ENCODE results near the gene ERC2.

The ERC2 gene

GRCh38 chr3:56125358-56126005, 342.8 kb downstream of the ERC2 start:
- DNase-seq (ENCODE audit: low read depth in 1 of 2, low spot score in 1 of 2) = no peak

- DNase-seq (ENCODE audit: low read depth in 1 of 2, low spot score in 1 of 2) = no peak
Measured at GRCh38 chr3:56124546-56124945, 343.7 kb downstream of the ERC2 start.

GRCh38 chr3:56123487-56123886, 344.8 kb downstream of the ERC2 start:
- DNase-seq (ENCODE audit: low read depth in 1 of 2, low spot score in 1 of 2) = no peak

GRCh38 chr3:56122911-56123310, 345.4 kb downstream of the ERC2 start:
- no peak for DNase-seq (ENCODE audit: low read depth in 1 of 2, low spot score in 1 of 2)

GRCh38 chr3:56121716-56122115, 346.6 kb downstream of the ERC2 start:
- DNase-seq (ENCODE audit: low read depth in 1 of 2, low spot score in 1 of 2) = no peak

GRCh38 chr3:56119575-56120349, 348.5 kb downstream of the ERC2 start:
- no peak for DNase-seq (ENCODE audit: low read depth in 1 of 2, low spot score in 1 of 2)

DNA sequence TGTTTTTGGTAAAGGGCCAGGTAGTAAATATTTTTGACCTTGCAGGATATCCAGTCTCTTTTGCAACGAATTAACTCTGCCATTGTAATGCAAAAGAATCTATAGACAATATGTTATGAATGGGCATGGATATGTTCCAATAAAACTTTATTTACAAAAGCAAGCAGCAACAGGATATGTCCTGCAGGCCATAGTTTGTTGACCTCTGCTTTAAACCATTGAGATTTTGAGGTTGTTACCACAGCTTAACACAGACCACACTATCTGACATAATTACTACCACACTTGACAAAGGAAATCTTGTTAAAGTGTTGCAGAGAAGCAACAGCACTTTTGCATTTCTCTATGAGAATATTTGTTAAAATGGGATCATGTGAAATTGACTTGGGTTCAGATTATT, 349.3 kb downstream of the ERC2 start:
- no peak for DNase-seq (ENCODE audit: low read depth in 1 of 2, low spot score in 1 of 2)

- DNase-seq (ENCODE audit: low read depth in 1 of 2, low spot score in 1 of 2) = no peak
Measured at GRCh38 chr3:56115698-56116097, 352.6 kb downstream of the ERC2 start.

DNA sequence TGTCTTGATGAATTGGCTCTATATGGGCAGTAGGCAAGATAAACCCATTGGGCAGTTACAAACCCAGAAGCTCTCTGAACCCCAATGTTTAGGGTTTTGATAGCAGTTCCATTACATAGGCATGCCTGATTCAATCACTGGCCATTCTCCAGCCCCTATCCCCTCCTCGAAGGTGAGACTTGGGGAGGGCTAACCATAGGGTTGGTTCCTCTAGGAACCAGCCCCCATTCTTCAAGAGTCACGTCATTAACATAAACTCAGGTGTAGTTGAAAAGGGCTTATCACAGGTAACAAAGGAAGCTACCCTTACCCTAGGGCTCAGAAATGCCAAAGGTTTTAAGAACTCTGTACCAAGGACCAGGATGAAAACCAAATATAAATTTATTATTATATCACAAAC, 353.1 kb downstream of the ERC2 start:
- no peak for DNase-seq (ENCODE audit: low read depth in 1 of 2, low spot score in 1 of 2)

GRCh38 chr3:56113908-56114307, 354.4 kb downstream of the ERC2 start:
- DNase-seq (ENCODE audit: low read depth in 1 of 2, low spot score in 1 of 2) = no peak

DNA sequence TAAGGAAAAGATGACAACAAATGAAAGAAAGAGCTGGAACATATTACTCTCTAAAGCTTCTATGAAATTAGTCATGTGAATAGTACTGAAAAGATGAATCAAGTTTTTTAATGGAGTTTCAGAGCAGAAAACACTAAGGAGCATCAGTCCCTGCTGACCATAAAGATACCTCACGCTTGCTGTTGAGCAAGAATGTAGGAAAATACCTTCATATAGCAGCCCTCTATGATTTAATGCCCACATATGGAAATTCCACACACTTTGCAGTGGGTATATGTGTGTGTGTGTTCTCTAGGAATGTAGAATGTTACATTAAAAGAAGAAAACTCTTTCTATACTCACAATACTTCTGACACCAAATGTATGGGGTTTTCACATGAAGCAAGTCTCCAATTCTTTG, 355.0 kb downstream of the ERC2 start:
- no peak for DNase-seq (ENCODE audit: low read depth in 1 of 2, low spot score in 1 of 2)

DNA sequence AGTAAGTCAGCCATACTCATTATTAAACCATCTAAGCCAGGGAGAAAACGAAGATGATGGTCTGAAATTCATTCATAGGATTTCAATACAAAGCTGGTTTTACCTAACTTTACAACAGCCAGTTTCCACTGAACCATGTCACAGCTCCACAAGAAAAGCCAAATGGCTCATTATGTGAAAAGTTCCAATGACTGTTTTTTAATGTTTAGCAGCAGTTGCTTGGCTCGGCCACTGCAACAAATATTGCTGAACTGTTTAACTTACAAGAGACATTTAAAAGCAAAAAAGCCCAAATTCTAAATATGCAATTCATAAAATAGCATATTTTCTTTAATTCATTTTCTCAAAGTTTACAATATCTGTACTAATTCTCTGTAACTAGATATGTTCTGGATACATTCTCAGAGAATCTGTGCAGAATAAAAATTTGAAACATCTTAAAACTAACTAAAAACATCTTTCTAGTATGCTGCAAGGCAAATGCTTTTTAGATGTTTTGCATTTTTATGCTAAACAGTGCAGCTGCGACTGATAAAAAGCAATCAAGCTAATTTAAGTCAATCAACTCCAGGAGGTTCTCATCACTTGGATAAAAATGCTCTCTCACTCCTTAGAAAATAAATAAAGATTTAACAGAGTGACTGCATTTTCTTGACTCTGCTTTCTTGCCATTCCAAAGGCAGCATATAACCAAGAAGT, 356.5 kb downstream of the ERC2 start:
- DNase-seq (ENCODE audit: low read depth in 1 of 2, low spot score in 1 of 2) = no peak

GRCh38 chr3:56110886-56111285, 357.4 kb downstream of the ERC2 start:
- no peak for DNase-seq (ENCODE audit: low read depth in 1 of 2, low spot score in 1 of 2)

DNA sequence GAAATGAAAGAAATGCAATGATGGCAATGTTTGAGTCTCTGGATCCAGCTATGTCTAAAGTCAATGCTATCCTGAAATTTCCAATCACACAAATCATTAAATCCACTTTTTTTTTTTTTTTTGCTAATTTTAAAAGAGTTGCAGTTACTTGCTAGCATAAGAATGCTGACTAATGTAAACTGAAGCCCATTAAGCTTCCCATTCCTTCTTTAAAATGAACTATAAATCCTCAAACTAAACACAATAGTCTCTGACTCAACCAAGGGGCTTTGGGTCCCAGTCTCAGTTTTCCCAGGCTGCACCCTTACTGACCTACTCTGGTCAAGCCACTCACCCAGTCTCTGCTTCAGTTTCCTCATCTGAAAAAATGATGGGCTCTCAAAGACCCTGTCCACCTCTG, 361.1 kb downstream of the ERC2 start:
- no peak for DNase-seq (ENCODE audit: low read depth in 1 of 2, low spot score in 1 of 2)

DNA sequence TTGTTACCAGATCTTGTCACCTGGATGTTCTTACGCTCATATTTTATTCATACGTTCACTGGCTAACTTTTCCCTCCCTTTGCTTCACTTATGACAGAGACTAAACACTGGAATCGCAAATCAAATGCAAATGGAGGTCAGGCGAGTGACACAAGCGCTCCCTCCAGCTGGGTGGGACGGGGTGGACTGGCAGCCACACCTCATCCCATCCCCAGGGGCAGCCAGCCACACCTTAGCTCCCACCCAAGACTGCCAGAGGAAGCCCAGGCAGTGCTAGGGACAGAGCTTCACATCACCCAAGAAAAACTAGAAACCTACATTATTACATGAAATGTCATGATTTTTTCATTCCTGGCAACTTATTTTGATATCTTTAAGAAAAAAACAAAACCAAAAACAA, 366.2 kb downstream of the ERC2 start:
- no peak for DNase-seq (ENCODE audit: low read depth in 1 of 2, low spot score in 1 of 2)

DNA sequence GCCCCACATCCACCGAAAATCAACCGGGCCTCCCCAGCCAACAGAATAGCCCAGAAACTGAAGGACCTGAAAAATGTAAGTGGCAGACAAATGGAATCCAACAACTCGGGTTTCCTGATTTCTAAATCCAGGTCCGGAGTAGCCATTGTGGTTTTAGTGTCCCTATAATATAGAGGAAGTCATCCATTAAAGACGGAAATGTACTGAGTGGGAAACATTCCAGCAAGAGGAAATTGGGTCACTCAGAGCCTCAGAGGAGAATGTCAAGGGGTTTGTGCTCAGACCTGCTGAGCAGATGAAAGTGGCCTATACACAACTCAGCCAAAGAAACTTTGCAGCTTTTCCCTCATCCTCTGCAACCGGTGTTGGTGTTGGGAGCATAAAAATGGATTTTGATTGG, 366.7 kb downstream of the ERC2 start:
- DNase-seq (ENCODE audit: low read depth in 1 of 2, low spot score in 1 of 2) = no peak

DNA sequence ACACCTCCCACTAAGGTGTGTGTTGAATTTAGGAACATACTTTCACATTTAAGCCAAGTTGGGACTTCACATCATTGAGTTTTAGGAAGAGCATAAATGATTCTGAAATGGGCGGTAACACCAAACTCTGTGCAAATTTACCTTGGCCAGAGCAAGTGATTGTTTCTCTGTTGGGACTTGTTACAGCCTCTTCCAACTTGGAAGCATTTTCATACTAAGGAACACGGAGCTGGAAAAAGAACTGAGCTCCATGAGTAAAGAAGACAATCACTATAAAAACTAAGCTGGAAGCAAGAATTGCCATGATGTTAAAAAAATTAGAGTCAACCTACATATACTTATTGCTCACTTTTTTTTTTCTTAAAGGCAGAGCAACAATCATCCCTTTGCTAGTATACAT, 371.3 kb downstream of the ERC2 start:
- no peak for DNase-seq (ENCODE audit: low read depth in 1 of 2, low spot score in 1 of 2)

GRCh38 chr3:56094170-56094569, 374.1 kb downstream of the ERC2 start:
- DNase-seq (ENCODE audit: low read depth in 1 of 2, low spot score in 1 of 2) = no peak

DNA sequence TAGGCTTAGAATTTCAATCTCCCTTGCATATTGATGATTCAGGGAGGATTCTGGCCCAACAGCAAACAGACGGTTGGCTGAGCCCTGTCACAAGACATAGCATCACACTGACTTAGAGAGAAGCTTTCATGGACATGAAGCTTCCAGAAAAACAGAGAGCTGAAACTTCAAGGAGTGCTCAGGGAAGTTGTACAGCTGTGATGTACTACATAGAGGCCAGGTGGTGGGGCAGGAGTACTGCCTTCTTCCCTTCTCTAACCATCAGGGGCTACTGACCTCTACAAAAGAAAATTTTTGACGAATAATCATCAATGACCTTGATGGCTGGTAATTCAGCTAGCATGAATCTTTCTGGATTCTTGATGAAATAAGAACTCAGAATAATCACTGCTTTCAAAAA, 378.5 kb downstream of the ERC2 start:
- no peak for DNase-seq (ENCODE audit: low read depth in 1 of 2, low spot score in 1 of 2)

- DNase-seq (ENCODE audit: low read depth in 1 of 2, low spot score in 1 of 2) = no peak
Measured at GRCh38 chr3:56087451-56088053, 380.7 kb downstream of the ERC2 start.

GRCh38 chr3:56086355-56086754, 381.9 kb downstream of the ERC2 start:
- no peak for DNase-seq (ENCODE audit: low read depth in 1 of 2, low spot score in 1 of 2)

DNA sequence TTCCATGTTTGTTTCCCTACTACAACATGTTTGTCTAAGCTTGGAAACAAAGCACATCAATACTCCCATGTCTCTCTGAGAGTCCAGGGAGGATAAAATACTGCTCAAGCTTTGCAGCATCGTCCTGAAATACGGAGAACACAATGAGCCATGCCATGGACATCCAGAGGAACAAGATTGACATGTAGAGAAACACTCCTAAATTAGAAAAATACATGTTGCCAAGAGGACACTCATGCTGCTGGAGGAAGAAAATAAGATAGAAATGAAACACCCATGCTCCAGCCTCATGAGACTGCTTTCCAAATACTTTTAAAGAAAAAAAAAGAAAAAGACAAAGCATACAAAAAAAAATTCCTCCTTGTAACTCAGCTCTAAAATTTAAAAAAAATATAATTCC, 387.0 kb downstream of the ERC2 start:
- DNase-seq (ENCODE audit: low read depth in 1 of 2, low spot score in 1 of 2) = no peak
